GM15510 (cell line): ENCODE results near the gene PAOX.

Source experiments
- POLR2A ChIP-seq: IDR thresholded peaks from 3 replicates; pipeline ENCODE4 v1.6.1; 2011; ENCODE audit warnings: borderline replicate concordance; ENCODE audit not compliant: insufficient read length; ENCODE audit errors: extremely low read depth

Gene PAOX

DNA sequence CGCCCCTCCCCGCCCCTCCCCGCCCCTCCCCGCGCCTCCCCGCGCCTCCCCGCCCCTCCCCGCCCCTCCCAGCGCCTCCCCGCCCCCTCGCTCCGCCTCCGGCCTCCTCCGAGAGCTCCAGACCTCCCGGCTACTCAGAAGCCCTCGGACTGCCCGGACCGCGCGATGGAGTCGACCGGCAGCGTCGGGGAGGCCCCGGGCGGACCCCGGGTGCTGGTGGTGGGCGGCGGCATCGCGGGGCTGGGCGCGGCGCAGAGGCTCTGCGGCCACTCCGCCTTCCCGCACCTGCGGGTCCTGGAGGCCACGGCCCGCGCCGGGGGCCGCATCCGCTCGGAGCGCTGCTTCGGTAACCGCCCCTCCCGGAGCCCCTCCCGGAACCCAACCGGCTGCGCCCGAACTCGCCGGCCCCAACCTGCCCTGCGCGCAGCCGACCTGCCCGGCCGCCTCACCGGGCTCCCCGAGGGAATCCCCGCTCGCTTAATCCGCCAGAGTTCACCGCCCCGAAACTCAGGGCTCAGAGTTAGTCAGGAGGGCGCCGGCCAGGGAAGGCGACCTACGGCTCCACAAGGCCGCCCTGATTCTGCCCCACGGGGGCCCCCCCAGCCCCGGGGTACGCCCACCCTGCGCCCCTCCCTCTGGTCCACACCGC lies at the start of gene PAOX:
PAOX (plus strand) TSS at position 111 of the 649 bp plus-strand sequence; CDS start at position 166, 55 bp downstream.
- TF ChIP-seq POLR2A, result peak; percentile 67

DNA sequence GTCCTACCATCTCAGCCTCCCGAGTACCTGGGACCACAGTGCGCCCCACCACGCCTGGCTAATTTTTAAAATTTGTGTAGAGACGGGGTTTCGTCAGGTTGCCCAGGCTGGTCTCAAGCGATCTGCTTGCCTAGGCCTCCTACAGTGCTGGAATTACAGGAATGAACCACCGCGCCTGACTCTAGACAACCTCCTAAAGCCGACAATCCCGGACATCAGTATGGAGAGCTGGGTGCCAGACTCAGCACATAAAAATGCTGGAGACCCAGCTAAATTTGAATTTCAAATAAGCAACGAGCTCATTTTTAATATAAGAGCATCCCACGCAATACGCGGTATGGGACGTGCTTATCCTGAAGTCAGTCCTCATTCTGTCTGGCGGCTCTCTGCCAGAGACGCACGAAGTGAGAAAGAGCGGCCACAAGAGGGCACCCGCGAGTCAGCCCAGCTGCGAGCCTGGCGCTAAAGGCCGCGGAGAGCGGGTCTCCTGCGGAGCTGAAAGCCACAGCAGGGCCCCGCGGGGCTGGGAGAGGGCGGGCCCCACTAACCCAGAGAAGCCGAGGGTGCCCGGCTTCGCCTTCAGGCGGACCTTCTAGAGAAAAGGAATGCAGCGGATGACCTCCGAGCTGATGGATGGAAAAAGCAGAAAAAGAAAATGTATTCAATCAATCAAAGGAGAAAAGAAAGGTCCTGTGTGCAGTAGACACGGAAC lies 49.4 kb upstream of the PAOX start:
- no peak for TF ChIP-seq POLR2A

- no peak for TF ChIP-seq POLR2A
Observed at GRCh38 chr10:133332936-133333699, 45.9 kb upstream of the PAOX start.

GRCh38 chr10:133334503-133335245 lies 44.4 kb upstream of the PAOX start:
- no peak for TF ChIP-seq POLR2A

DNA sequence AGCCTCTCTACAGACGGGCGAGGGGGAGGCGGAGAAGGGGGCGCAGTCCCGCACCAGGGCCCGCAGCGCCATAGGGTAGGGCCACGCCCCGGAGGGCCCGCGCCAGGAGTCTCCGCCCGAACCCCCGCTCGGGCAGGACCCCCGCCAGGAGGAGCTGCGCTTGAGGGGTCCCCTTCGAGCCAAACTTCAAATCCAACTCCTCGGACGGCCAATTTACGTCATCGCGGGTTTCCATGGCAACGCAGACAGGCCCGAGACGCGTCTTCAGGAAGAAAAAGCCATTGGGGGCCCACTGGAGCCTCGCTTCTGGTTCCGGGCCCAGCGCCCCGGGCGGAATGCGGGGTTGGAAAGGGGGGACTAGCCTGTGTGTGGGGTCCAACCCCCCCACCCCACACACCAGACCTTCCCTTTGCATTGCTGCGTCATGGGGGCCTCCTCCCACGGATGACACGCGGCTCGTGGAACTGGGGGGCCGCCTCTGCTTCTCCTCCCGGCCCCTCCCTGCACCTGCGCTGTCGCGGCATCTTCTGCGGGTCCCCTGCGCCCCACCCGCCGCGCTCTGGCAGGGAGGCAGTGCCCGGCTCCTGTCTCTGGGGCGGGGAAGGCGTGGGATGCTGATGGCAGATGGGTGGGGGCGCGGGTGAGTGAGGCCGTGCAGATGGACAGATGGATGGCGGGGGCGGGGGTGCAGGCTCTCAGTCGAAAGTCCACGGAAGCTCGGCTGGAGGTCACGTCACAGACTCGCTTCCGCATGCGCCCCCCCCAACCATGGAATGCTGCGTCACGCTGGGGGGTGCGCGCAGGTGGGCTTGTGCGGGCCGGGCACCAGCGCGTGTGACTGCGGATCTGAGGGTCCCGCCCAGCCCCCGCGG lies 43.6 kb upstream of the PAOX start:
- no peak for TF ChIP-seq POLR2A

- TF ChIP-seq POLR2A, result no peak
Observed at GRCh38 chr10:133336118-133336576, 42.9 kb upstream of the PAOX start.

DNA sequence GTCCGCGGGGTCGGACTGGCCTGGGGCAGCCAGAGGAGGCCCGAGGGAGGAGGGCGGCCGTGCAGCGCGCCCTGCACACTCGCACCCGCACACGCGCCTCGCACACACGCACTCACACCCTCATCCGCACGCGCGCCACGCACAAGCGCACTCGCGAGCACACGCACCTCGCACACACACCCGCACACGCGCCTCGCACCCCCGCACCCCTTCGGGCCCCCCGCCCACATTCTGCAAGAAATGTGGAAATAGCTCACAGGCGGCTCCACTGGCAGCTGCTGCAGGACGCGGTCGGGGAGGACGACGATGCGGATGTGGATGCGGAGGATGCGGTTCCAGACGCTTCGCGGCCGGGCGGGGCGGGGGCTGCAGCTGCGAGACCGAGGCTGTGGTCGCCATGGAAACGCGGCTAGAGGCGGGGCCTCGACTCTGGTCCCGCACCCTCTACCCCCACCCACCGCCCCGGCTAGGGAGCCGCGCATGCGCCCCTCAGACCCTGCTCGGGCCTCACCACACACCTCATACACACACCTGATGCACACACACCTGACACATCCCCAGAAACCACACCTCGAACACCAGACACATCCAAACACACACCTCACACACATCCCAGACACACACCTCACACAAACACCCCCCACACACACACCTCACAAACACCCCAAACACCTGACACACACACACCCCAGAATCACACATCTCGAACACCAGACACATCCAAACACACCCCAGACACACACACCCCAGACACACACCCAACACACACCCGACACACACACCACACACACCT lies 42.3 kb upstream of the PAOX start, which contains the start of gene CALY:
CALY (minus strand) TSS at position 320 of the 793 bp plus-strand sequence. CDS start 7,907 bp downstream, outside the sequence.
- TF ChIP-seq POLR2A, result no peak

- TF ChIP-seq POLR2A, result no peak
Observed at GRCh38 chr10:133337370-133337725, 41.7 kb upstream of the PAOX start.

DNA sequence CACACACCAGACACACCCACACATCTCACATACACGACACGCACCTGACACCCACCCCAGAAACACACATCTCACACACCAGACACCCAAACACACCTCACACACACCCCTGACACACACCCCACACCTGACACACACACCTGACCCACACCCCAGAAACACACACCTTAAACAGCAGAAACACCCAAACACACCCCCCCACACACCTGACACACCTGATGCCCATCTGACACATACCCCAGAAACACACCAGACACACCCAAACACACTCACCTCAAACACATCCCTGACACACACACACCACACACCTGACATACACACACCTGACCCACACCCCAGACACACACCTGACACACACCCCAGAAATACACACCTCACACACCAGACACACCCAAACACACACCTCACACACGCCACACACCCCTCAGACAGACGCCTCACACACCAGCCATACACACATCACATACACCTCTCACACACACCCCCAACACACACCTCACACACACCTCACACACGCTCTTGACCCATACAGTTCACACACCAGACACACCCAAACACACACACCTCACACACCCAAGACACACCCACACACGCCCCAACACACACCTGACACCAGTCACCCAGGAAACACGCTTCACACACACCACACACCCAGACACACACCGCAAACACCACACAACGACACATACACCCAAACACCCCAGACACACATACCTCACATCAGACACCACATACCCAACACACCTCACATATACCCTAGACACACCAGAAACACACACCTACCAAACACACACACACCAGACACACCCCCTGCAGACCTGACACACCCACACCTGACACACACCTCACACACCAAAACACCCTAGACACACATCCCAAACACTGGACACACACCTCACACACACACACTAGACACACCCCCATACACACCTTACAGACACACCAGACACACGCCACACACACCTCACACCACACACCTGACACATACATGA lies 40.7 kb upstream of the PAOX start:
- TF ChIP-seq POLR2A, result no peak

GRCh38 chr10:133339708-133340380 lies 39.2 kb upstream of the PAOX start:
- TF ChIP-seq POLR2A, result no peak

DNA sequence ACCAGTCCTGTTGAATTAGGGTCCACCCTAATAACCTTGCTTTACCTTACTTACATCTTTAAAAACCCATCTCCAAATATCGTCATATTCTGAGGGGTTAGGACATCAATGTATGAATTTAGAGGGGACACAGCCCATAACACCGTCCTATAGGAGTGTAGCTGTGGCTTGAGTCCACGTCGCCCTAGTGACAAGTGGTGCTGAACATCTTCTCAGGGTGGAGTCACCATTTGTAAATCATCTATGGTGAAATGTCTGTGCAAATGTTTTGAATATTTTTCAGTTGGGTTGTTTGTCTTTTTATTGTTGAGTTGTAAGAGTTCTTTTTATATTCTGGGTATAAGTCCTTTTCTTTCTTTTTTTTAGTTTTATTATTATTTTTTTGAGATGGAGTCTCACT lies 37.1 kb upstream of the PAOX start:
- no peak for TF ChIP-seq POLR2A
